Glomerular visceral epithelial cell (primary cell): ENCODE results near the gene DACH1.

Experiments used
- DNase-seq: peaks from one replicate; pipeline ENCODE4 v3.0.0-alpha.2; 2016; ENCODE audit errors: extremely low spot score

The DACH1 gene

GRCh38 chr13:71774863-71775262 is 92.1 kb downstream of the DACH1 start:
- DNase-seq: no peak

GRCh38 chr13:71773531-71773930 is 93.5 kb downstream of the DACH1 start:
- no peak for DNase-seq

GRCh38 chr13:71772361-71772760 is 94.6 kb downstream of the DACH1 start:
- DNase-seq: no peak

GRCh38 chr13:71771144-71771543 is 95.9 kb downstream of the DACH1 start:
- DNase-seq: no peak

GRCh38 chr13:71770710-71771109 is 96.3 kb downstream of the DACH1 start:
- no peak for DNase-seq

GRCh38 chr13:71768881-71769280 is 98.1 kb downstream of the DACH1 start:
- DNase-seq: no peak

- DNase-seq: no peak
These were observed 107.1 kb downstream of the DACH1 start for GRCh38 chr13:71759651-71760511.

- DNase-seq: peak; percentile 14
These were observed 108.2 kb downstream of the DACH1 start for GRCh38 chr13:71758828-71759227.

GRCh38 chr13:71754407-71754974 is 112.5 kb downstream of the DACH1 start:
- DNase-seq: no peak

- DNase-seq: no peak
These were observed 114.1 kb downstream of the DACH1 start for GRCh38 chr13:71752775-71753513.

GRCh38 chr13:71751073-71751472 is 115.9 kb downstream of the DACH1 start:
- no peak for DNase-seq

- DNase-seq: no peak
These were observed 136.7 kb downstream of the DACH1 start for GRCh38 chr13:71730267-71730666.

- DNase-seq: no peak
These were observed 137.6 kb downstream of the DACH1 start for GRCh38 chr13:71729441-71729840.

GRCh38 chr13:71727662-71728061 is 139.3 kb downstream of the DACH1 start:
- no peak for DNase-seq

GRCh38 chr13:71727042-71727441 is 140.0 kb downstream of the DACH1 start:
- DNase-seq: no peak

- DNase-seq: no peak
These were observed 144.8 kb downstream of the DACH1 start for GRCh38 chr13:71722206-71722605.

GRCh38 chr13:71721104-71721503 is 145.9 kb downstream of the DACH1 start:
- no peak for DNase-seq

GRCh38 chr13:71718931-71719330 is 148.1 kb downstream of the DACH1 start:
- no peak for DNase-seq

GRCh38 chr13:71714802-71715375 is 152.1 kb downstream of the DACH1 start:
- DNase-seq: no peak

GRCh38 chr13:71712988-71713653 is 153.9 kb downstream of the DACH1 start:
- DNase-seq: no peak

- DNase-seq: no peak
These were observed 162.3 kb downstream of the DACH1 start for GRCh38 chr13:71704656-71705055.

GRCh38 chr13:71703138-71703537 is 163.9 kb downstream of the DACH1 start:
- DNase-seq: no peak
